IMR-90 (cell line): Measurements from ENCODE around the gene NOL9. TPM values are rescaled to one million over a fixed set of nuclear protein-coding genes. Genes with fewer than 3 reads are reported as not detected.

Experiments
- ATAC-seq: fragments of 200-7000 bp; cut with Tn5 transposase; 2 replicates; pipeline ENCODE4 v1.9.1; 2020; ENCODE audit warnings: low read depth, mild to moderate bottlenecking, moderate library complexity
- BruUV-seq: library from RNA; stranded (reverse); fragments of 400-500 nt; replicated peaks from 2 replicates; lab custom pipeline; 2021; lab: Mats Ljungman, UMichigan
- CTCF ChIA-PET: fragments of 300-600 bp; formaldehyde crosslinking; extraction: SDS; loops from one replicate; lab custom pipeline; 2021; ENCODE audit warnings: antibody characterized with exemption; lab: Yijun Ruan, JAX
- POLR2A ChIA-PET: fragments of 300-600 bp; sonication (Branson Sonifier 250); formaldehyde crosslinking; loops from one replicate; lab custom pipeline; 2022; ENCODE audit warnings: antibody characterized with exemption; ENCODE audit not compliant: unreplicated experiment; lab: Charles Lee
- DNase-seq: peaks from one replicate; pipeline ENCODE4 v3.0.0; 2013
- H2AFZ ChIP-seq: replicated peaks from 2 replicates; pipeline ENCODE3; 2013; ENCODE audit warnings: low read length, mild to moderate bottlenecking; ENCODE audit not compliant: poor library complexity
- H2AK5ac ChIP-seq: 2 replicates; pipeline ENCODE4 v1.6.1; 2013; ENCODE audit warnings: low read depth, low read length, inconsistent platforms
- H2AK9ac ChIP-seq: replicated peaks from 2 replicates; pipeline ENCODE3; 2013; ENCODE audit warnings: mild to moderate bottlenecking, low read depth, low read length, moderate library complexity; ENCODE audit not compliant: poor library complexity
- H2BK120ac ChIP-seq: 2 replicates; pipeline ENCODE4 v1.6.1; 2013; ENCODE audit warnings: low read depth, low read length, inconsistent platforms
- H2BK15ac ChIP-seq: 3 replicates; pipeline ENCODE4 v1.6.1; 2013; ENCODE audit warnings: low read depth, low read length, inconsistent platforms
- H2BK20ac ChIP-seq: 2 replicates; pipeline ENCODE4 v1.6.1; 2013; ENCODE audit warnings: low read depth, mild to moderate bottlenecking, inconsistent platforms, low read length, moderate library complexity
- H2BK5ac ChIP-seq: 2 replicates; pipeline ENCODE4 v1.6.1; 2013; ENCODE audit warnings: mild to moderate bottlenecking, low read depth, low read length, inconsistent platforms; ENCODE audit not compliant: poor library complexity, severe bottlenecking
- H3K14ac ChIP-seq: replicated peaks from 2 replicates; pipeline ENCODE4 v1.6.1; 2013; ENCODE audit warnings: low read depth, low read length, inconsistent platforms
- H3K18ac ChIP-seq: 2 replicates; pipeline ENCODE4 v1.6.1; 2013; ENCODE audit warnings: low read depth, low read length, control low read depth
- H3K23ac ChIP-seq: 2 replicates; pipeline ENCODE4 v1.6.1; 2013; ENCODE audit warnings: low read depth, low read length, inconsistent platforms
- H3K27ac ChIP-seq: 2 replicates; pipeline ENCODE4 v1.5.1; 2013; ENCODE audit warnings: mild to moderate bottlenecking, control low read depth, low read length; ENCODE audit not compliant: insufficient read depth
- H3K27me3 ChIP-seq: 2 replicates; pipeline ENCODE4 v1.6.1; 2013; ENCODE audit warnings: low read length; ENCODE audit not compliant: control insufficient read depth, insufficient read depth
- H3K36me3 ChIP-seq: 2 replicates; pipeline ENCODE4 v1.6.1; 2013; ENCODE audit warnings: low read length, mixed read lengths; ENCODE audit not compliant: control insufficient read depth, insufficient read depth
- H3K4ac ChIP-seq: 2 replicates; pipeline ENCODE4 v1.6.1; 2013; ENCODE audit warnings: low read depth, low read length, inconsistent platforms
- H3K4me1 ChIP-seq: 2 replicates; pipeline ENCODE4 v1.6.1; 2013; ENCODE audit warnings: low read length, mixed read lengths; ENCODE audit not compliant: control insufficient read depth, insufficient read depth
- H3K4me2 ChIP-seq: 2 replicates; pipeline ENCODE4 v1.6.1; 2013; ENCODE audit warnings: low read depth, mild to moderate bottlenecking, control low read depth, low read length, moderate library complexity
- H3K4me3 ChIP-seq: 2 replicates; pipeline ENCODE4 v1.5.1; 2013; ENCODE audit warnings: low read depth, mild to moderate bottlenecking, control low read depth, low read length, moderate library complexity; ENCODE audit not compliant: insufficient read depth
- H3K56ac ChIP-seq: 2 replicates; pipeline ENCODE4 v1.6.1; 2013; ENCODE audit warnings: low read length, inconsistent platforms; ENCODE audit not compliant: insufficient read depth; ENCODE audit errors: extremely low read depth
- H3K79me1 ChIP-seq, 2 experiments: 2 replicates each; pipeline ENCODE4 v1.6.1; 2013; ENCODE audit warnings: low read length in 2 of 2, inconsistent platforms in 1 of 2, low read depth in 1 of 2
- H3K9ac ChIP-seq: 2 replicates; pipeline ENCODE4 v1.6.1; 2013; ENCODE audit warnings: low read depth, low read length, control low read depth
- H3K9me1 ChIP-seq: 2 replicates; pipeline ENCODE4 v1.6.1; 2013; ENCODE audit warnings: low read length, inconsistent platforms; ENCODE audit not compliant: insufficient read depth
- H3K9me3 ChIP-seq: 2 replicates; pipeline ENCODE4 v1.6.1; 2013; ENCODE audit warnings: low read length; ENCODE audit not compliant: control insufficient read depth, insufficient read depth
- H4K20me1 ChIP-seq: 2 replicates; pipeline ENCODE4 v1.6.1; 2013; ENCODE audit warnings: low read length, inconsistent platforms; ENCODE audit not compliant: insufficient read depth
- H4K5ac ChIP-seq: 2 replicates; pipeline ENCODE4 v1.6.1; 2013; ENCODE audit warnings: mild to moderate bottlenecking, low read depth, low read length, control low read depth
- H4K8ac ChIP-seq, 2 experiments: 2 replicates each; pipeline ENCODE4 v1.6.1; 2013; ENCODE audit warnings: low read depth in 2 of 2, low read length in 2 of 2, control low read depth in 1 of 2, inconsistent platforms in 1 of 2
- H4K91ac ChIP-seq: 2 replicates; pipeline ENCODE4 v1.6.1; 2013; ENCODE audit warnings: low read depth, low read length, inconsistent platforms; ENCODE audit not compliant: insufficient read depth
- RFX5 ChIP-seq: IDR thresholded peaks from 2 replicates; pipeline ENCODE4 v1.8.0; 2012; ENCODE audit warnings: low read depth, mild to moderate bottlenecking, low read length, moderate library complexity
- WGBS, 2 experiments: methylation state at CpG; one replicate each; pipeline versions ENCODE4 v1.1.5 to v1.1.7; 2013; ENCODE audit warnings: missing lambda C conversion rate in 2 of 2; ENCODE audit not compliant: insufficient read length in 1 of 2; ENCODE audit errors: extremely low coverage in 2 of 2; 5-methylcytosine and 5-hydroxymethylcytosine counted together
- dilution Hi-C: fragments of 300-500 bp; cut with HindIII; formaldehyde crosslinking; loops from one replicate; pipeline ENCODE4 v1.14.3; 2018; ENCODE audit warnings: low sequenced_read_pairs; ENCODE audit not compliant: unreplicated experiment
- in situ Hi-C: fragments of 300-500 bp; cut with MboI; formaldehyde crosslinking; loops from 3 replicates; pipeline ENCODE4 v1.14.3; 2019; ENCODE audit warnings: low sequenced_read_pairs, inconsistent platforms, mixed read lengths
- intact Hi-C: fragments of 100-400 bp; cut with micrococcal nuclease; formaldehyde crosslinking; loops from 2 replicates; pipeline ENCODE4 v1.10.0; 2022
- polyA plus RNA-seq, 3 experiments: library from polyadenylated mRNA; depleted of rRNA; stranded (reverse); fragments of >200 nt; gene quantifications; 2 replicates each; pipeline ENCODE4 v1.2.3, GENCODE V29; 2012; ENCODE audit warnings: low replicate concordance in 1 of 3
- total RNA-seq: library from RNA; depleted of rRNA; stranded (reverse); fragments of >200 nt; gene quantifications from 2 replicates; pipeline ENCODE4 v1.2.3, GENCODE V29; 2012

Gene NOL9
- total and polyA plus RNA-seq, 2 of the 4 experiments (the other 2 are of a cell fraction), result 13.0 to 19.2 TPM

DNA sequence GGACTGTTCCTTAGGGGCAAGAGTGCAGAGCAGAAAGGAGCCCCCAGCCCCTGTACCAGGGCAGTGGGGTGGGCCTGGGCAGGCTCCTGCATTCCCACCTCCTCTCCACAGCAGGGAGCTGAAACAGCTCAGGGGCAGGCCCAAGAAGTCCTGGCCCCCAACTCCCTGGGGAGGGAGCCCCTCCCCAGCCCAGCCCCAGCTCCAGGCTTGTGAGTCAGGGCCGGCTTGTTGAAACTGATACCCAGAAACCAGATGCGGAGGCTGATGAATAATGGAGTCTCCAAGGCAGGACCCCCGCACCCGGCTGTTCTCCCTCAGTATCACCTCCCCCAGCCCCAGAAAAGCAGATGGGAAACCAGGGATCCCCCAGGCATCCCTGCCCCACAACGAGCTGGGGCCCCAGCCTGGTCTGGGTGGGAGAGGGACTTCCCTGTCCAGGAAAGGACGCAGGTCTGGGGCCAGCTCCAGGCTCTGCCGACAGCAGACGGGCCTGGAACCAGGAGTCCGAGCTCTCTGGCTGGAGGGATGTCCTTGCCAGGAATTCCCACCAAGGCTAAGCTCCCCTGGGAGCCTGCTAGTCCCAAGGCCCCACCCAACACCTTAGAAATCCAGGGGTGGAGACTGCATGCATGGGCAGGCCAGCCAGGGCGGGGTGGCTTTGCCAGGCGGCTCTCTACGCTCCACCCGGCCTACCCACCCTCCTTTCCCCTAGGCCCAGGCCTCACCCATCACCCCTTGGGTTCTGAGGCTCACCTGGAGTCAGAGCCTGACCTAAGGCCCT is 65.5 kb downstream of the NOL9 start:
- H3K9me3 ChIP-seq, result no peaks in the 10 kb centered on the region
- no peak overlapping the region for H3K27ac ChIP-seq
- H3K79me1 ChIP-seq, result peaks cover 3 to 20% of the 10 kb centered on the region in 2 experiments; a peak in 2 of 4 replicates
- no peak overlapping the region for H2BK5ac ChIP-seq
- no peak overlapping the region for H3K4me2 ChIP-seq
- no peak overlapping the region for H2BK120ac ChIP-seq
- no peak overlapping the region for H2BK20ac ChIP-seq
- dilution Hi-C loops (no loop called here), intact Hi-C loops (loop anchor here (5.0 kb wide), 1 partner anchor 729 kb away; no protein-coding TSS in a partner anchor), in situ Hi-C loops (no loop called here)
- H3K23ac ChIP-seq, result no peak overlapping the region
- no peak for ATAC-seq
- H3K9me1 ChIP-seq, result 0 out of 2 replicates have a peak, but pooled peaks cover 2% of the 10 kb centered on the region
- no peak overlapping the region for H2BK15ac ChIP-seq
- H2AK9ac ChIP-seq, result peak overlapping the region; percentile 24
- no peak overlapping the region for H3K18ac ChIP-seq
- no TSS peak for BruUV-seq
- no peak overlapping the region for H4K91ac ChIP-seq
- no peaks in the 10 kb centered on the region for H3K27me3 ChIP-seq
- ChIA-PET POLR2A (no interaction called here), CTCF (interaction anchor here (1.4 kb wide), 1 partner anchor 11 kb away, joined by 3 read pairs; no protein-coding TSS in a partner anchor)
- no peak overlapping the region for H3K56ac ChIP-seq
- H4K5ac ChIP-seq, result no peak overlapping the region
- peaks cover 6% of the 10 kb centered on the region; the same call in 1 of the 2 replicates for H4K20me1 ChIP-seq
- H3K14ac ChIP-seq, result no peak overlapping the region
- TF ChIP-seq RFX5, result no peak
- H4K8ac ChIP-seq, result no peak overlapping the region
- 93% methylated on average over 3 of the region's 13 CpGs; no CpG with 5 or more reads in 1 of the 2 experiments for WGBS, 2 experiments
- no peak overlapping the region for H2AK5ac ChIP-seq
- no peak overlapping the region for H3K4me3 ChIP-seq
- H3K4me1 ChIP-seq, result peaks cover 12% of the 10 kb centered on the region
- H3K4ac ChIP-seq, result no peak overlapping the region
- no peak for DNase-seq
- H3K9ac ChIP-seq, result no peak overlapping the region
- no peaks in the 10 kb centered on the region for H3K36me3 ChIP-seq
- peak overlapping the region; percentile 11 for H2AFZ ChIP-seq
